Ovary (tissue), 3 donors: ENCODE measurements around the gene SLC23A2.

Experiments
- EP300 ChIP-seq: sonication (generic); formaldehyde crosslinking; IDR thresholded peaks from one replicate; pipeline ENCODE4 v1.6.1; 2017; ENCODE audit warnings: antibody characterized with exemption
- POLR2A ChIP-seq: fragments of 450-650 bp; IDR thresholded peaks from one replicate; pipeline ENCODE4 v1.6.1; 2017; ENCODE audit warnings: antibody characterized with exemption, mild to moderate bottlenecking, moderate library complexity
- TF ChIP-seq, protein P1 (sequence below), 3 donors: fragments of 450-650 bp in 2 of 3; fragments of 200-600 bp in 1 of 3; IDR thresholded peaks; one replicate each; pipeline versions ENCODE4 v1.5.1 to v1.8.0; 2016 to 2022; ENCODE audit warnings: antibody characterized with exemption in 3 of 3, mild to moderate bottlenecking in 1 of 3
- donor health status: DM: no; HTN: no; CAD: no.

DNA sequence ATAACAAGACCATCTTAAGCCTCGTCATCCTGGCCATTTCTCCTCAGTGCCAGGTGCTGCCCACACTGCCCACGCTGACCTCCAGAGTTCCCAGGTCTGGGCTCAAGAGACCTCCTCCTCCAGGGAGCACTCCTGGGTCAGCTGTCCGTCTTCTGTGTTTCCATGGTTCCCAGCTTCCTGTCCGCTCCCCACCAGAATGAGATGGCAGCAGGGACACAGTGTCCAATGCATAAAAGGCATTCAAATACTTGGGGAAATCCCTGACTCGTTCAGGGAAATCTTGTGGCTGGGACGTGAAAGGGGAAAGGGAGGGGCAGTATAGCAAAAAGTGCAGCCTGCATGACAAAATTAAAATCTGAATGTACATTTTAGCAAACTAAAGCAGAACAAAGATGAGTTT lies 54.3 kb downstream of the SLC23A2 start:
- TF ChIP-seq, protein P1, sequence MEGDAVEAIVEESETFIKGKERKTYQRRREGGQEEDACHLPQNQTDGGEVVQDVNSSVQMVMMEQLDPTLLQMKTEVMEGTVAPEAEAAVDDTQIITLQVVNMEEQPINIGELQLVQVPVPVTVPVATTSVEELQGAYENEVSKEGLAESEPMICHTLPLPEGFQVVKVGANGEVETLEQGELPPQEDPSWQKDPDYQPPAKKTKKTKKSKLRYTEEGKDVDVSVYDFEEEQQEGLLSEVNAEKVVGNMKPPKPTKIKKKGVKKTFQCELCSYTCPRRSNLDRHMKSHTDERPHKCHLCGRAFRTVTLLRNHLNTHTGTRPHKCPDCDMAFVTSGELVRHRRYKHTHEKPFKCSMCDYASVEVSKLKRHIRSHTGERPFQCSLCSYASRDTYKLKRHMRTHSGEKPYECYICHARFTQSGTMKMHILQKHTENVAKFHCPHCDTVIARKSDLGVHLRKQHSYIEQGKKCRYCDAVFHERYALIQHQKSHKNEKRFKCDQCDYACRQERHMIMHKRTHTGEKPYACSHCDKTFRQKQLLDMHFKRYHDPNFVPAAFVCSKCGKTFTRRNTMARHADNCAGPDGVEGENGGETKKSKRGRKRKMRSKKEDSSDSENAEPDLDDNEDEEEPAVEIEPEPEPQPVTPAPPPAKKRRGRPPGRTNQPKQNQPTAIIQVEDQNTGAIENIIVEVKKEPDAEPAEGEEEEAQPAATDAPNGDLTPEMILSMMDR (IDR thresholded peaks at IDR 0.05): no peak
- TF ChIP-seq POLR2A: no peak
- no peak for TF ChIP-seq EP300
